WTC11 (cell line): ENCODE data around the gene ALK. TPM values are rescaled to one million over a fixed set of nuclear protein-coding genes. Genes with fewer than 3 reads are reported as not detected.

Source experiments
- ATAC-seq: fragments of 200-7000 bp; cut with Tn5 transposase; 2 replicates; pipeline ENCODE4 v1.10.0; 2021; ENCODE audit warnings: mild to moderate bottlenecking, moderate library complexity
- CTCF ChIA-PET: fragments of 300-600 bp; sonication (Branson Sonifier 250); formaldehyde crosslinking; loops from one replicate; lab custom pipeline; 2021; ENCODE audit warnings: antibody characterized with exemption; lab: Charles Lee
- POLR2A ChIA-PET: fragments of 350-600 bp; sonication (Branson Sonifier 250); formaldehyde crosslinking; loops from one replicate; lab custom pipeline; 2021; ENCODE audit warnings: antibody characterized with exemption; lab: Charles Lee
- DNase-seq: peaks from one replicate; pipeline ENCODE4 v3.0.0; 2021; ENCODE audit warnings: low spot score
- H3K27ac Mint-ChIP-seq: 2 replicates; pipeline ENCODE4 v1.8.0; 2021; ENCODE audit warnings: mixed read lengths
- H3K27me3 Mint-ChIP-seq: 2 replicates; pipeline ENCODE4 v1.8.0; 2021; ENCODE audit warnings: low read depth, mild to moderate bottlenecking, moderate library complexity, mixed read lengths
- H3K36me3 Mint-ChIP-seq: 2 replicates; pipeline ENCODE4 v1.8.0; 2021; ENCODE audit warnings: mixed read lengths
- H3K4me1 Mint-ChIP-seq: 2 replicates; pipeline ENCODE4 v1.8.0; 2022; ENCODE audit warnings: mixed read lengths
- H3K4me3 Mint-ChIP-seq: 2 replicates; pipeline ENCODE4 v1.8.0; 2021; ENCODE audit warnings: mild to moderate bottlenecking, moderate library complexity, mixed read lengths
- H3K9me3 Mint-ChIP-seq: 2 replicates; pipeline ENCODE4 v1.8.0; 2021; ENCODE audit warnings: mixed read lengths
- CREB1 ChIP-seq: sonication (generic); formaldehyde crosslinking; IDR thresholded peaks from 2 replicates; pipeline ENCODE4 v1.8.0; 2023; ENCODE audit warnings: mild to moderate bottlenecking, missing genetic modification reagents
- CREM ChIP-seq: sonication (generic); formaldehyde crosslinking; IDR thresholded peaks from 2 replicates; pipeline ENCODE4 v1.8.1; 2022; ENCODE audit warnings: mild to moderate bottlenecking, missing genetic modification reagents, moderate library complexity
- ELF4 ChIP-seq: sonication (generic); formaldehyde crosslinking; IDR thresholded peaks from 2 replicates; pipeline ENCODE4 v1.8.1; 2022; ENCODE audit warnings: low read depth, mild to moderate bottlenecking, moderate library complexity, missing genetic modification reagents
- EMX1 ChIP-seq: fragments of 250-450 bp; sonication (Bioruptor Pico); IDR thresholded peaks from 2 replicates; pipeline ENCODE4 v1.8.0; 2021; ENCODE audit warnings: mild to moderate bottlenecking
- FOXK1 ChIP-seq: sonication (generic); formaldehyde crosslinking; IDR thresholded peaks from 2 replicates; pipeline ENCODE4 v1.8.0; 2022; ENCODE audit warnings: mild to moderate bottlenecking, moderate library complexity, missing genetic modification reagents
- FOXP1 ChIP-seq: sonication (generic); formaldehyde crosslinking; IDR thresholded peaks from 2 replicates; pipeline ENCODE4 v1.8.0; 2022; ENCODE audit warnings: missing genetic modification reagents, mild to moderate bottlenecking, moderate library complexity, borderline replicate concordance
- GTF2I ChIP-seq: fragments of 250-450 bp; sonication (Bioruptor Pico); conservative IDR thresholded peaks from 2 replicates; pipeline ENCODE4 v1.4.0; 2021; ENCODE audit warnings: mild to moderate bottlenecking
- IRF2 ChIP-seq: sonication (generic); formaldehyde crosslinking; IDR thresholded peaks from 2 replicates; pipeline ENCODE4 v1.8.0; 2022; ENCODE audit warnings: low read depth, missing genetic modification reagents, borderline replicate concordance
- NFYB ChIP-seq: sonication (generic); formaldehyde crosslinking; conservative IDR thresholded peaks from 2 replicates; pipeline ENCODE4 v1.8.0; 2022; ENCODE audit warnings: low read depth, missing genetic modification reagents
- NR2C2 ChIP-seq: sonication (generic); formaldehyde crosslinking; IDR thresholded peaks from 2 replicates; pipeline ENCODE4 v1.8.0; 2022; ENCODE audit warnings: mild to moderate bottlenecking, missing genetic modification reagents
- NR3C1 ChIP-seq: sonication (generic); formaldehyde crosslinking; conservative IDR thresholded peaks from 2 replicates; pipeline ENCODE4 v1.8.1; 2023; ENCODE audit warnings: low read depth, mild to moderate bottlenecking, missing genetic modification reagents
- RELA ChIP-seq: sonication (generic); formaldehyde crosslinking; IDR thresholded peaks from 2 replicates; pipeline ENCODE4 v1.8.1; 2022; ENCODE audit warnings: missing genetic modification reagents, mild to moderate bottlenecking, borderline replicate concordance
- TCF7 ChIP-seq: sonication (generic); formaldehyde crosslinking; IDR thresholded peaks from 2 replicates; pipeline ENCODE4 v1.8.0; 2022; ENCODE audit warnings: mild to moderate bottlenecking, low read depth, missing genetic modification reagents, moderate library complexity
- TEAD1 ChIP-seq: sonication (generic); formaldehyde crosslinking; IDR thresholded peaks from 2 replicates; pipeline ENCODE4 v1.8.0; 2022; ENCODE audit warnings: mild to moderate bottlenecking, missing genetic modification reagents
- TEAD4 ChIP-seq: sonication (generic); formaldehyde crosslinking; IDR thresholded peaks from 2 replicates; pipeline ENCODE4 v1.8.0; 2022; ENCODE audit warnings: mild to moderate bottlenecking, missing genetic modification reagents
- TP53 ChIP-seq: sonication (generic); formaldehyde crosslinking; IDR thresholded peaks from 2 replicates; pipeline ENCODE4 v1.8.1; 2023; ENCODE audit warnings: mild to moderate bottlenecking, missing genetic modification reagents
- ZBTB21 ChIP-seq: sonication (generic); formaldehyde crosslinking; IDR thresholded peaks from 2 replicates; pipeline ENCODE4 v1.8.1; 2023; ENCODE audit warnings: mild to moderate bottlenecking, missing genetic modification reagents, borderline replicate concordance
- ZNF317 ChIP-seq: sonication (generic); formaldehyde crosslinking; IDR thresholded peaks from 2 replicates; pipeline ENCODE4 v1.8.1; 2023; ENCODE audit warnings: low read depth, mild to moderate bottlenecking, moderate library complexity, missing genetic modification reagents, borderline replicate concordance
- ZNF423 ChIP-seq: fragments of 250-450 bp; sonication (Bioruptor Pico); IDR thresholded peaks from 2 replicates; pipeline ENCODE4 v2.1.2; 2022; ENCODE audit warnings: mild to moderate bottlenecking, moderate library complexity
- total RNA-seq: library from RNA; stranded (reverse); gene quantifications from 3 replicates; pipeline ENCODE4 v1.2.3, GENCODE V29; 2021
- TF ChIP-seq, protein P1 (sequence below): fragments of 250-450 bp; sonication (Bioruptor Pico); IDR thresholded peaks from 2 replicates; pipeline ENCODE4 v1.8.0; 2021; ENCODE audit warnings: mild to moderate bottlenecking
- TF ChIP-seq, protein P2 (sequence below): sonication (generic); formaldehyde crosslinking; IDR thresholded peaks from 2 replicates; pipeline ENCODE4 v1.8.1; 2023; ENCODE audit warnings: mild to moderate bottlenecking, missing genetic modification reagents
- TF ChIP-seq, protein P3 (sequence below): sonication (generic); formaldehyde crosslinking; IDR thresholded peaks from 2 replicates; pipeline ENCODE4 v1.8.1; 2022; ENCODE audit warnings: low read depth, mild to moderate bottlenecking, moderate library complexity, missing genetic modification reagents, borderline replicate concordance
- TF ChIP-seq, protein P4 (sequence below): sonication (generic); formaldehyde crosslinking; IDR thresholded peaks from 2 replicates; pipeline ENCODE4 v1.8.0; 2023; ENCODE audit warnings: mild to moderate bottlenecking, missing genetic modification reagents
- TF ChIP-seq, protein P5 (sequence below): fragments of 250-450 bp; sonication (Bioruptor Pico); IDR thresholded peaks from 2 replicates; pipeline ENCODE4 v2.1.2; 2022; ENCODE audit warnings: mild to moderate bottlenecking, moderate library complexity
- TF ChIP-seq, protein P6 (sequence below): sonication (generic); formaldehyde crosslinking; IDR thresholded peaks from 2 replicates; pipeline ENCODE4 v1.8.0; 2022; ENCODE audit warnings: mild to moderate bottlenecking, missing genetic modification reagents
- TF ChIP-seq, protein P7 (sequence below): sonication (generic); formaldehyde crosslinking; IDR thresholded peaks from 2 replicates; pipeline ENCODE4 v1.8.0; 2022; ENCODE audit warnings: mild to moderate bottlenecking, missing genetic modification reagents
- TF ChIP-seq, protein P8 (sequence below): sonication (generic); formaldehyde crosslinking; IDR thresholded peaks from 2 replicates; pipeline ENCODE4 v1.8.1; 2022; ENCODE audit warnings: low read depth, missing genetic modification reagents, borderline replicate concordance
- TF ChIP-seq, protein P9 (sequence below): sonication (generic); formaldehyde crosslinking; IDR thresholded peaks from 2 replicates; pipeline ENCODE4 v1.8.1; 2023; ENCODE audit warnings: mild to moderate bottlenecking, missing genetic modification reagents, moderate library complexity
- TF ChIP-seq, protein P10 (sequence below): fragments of 250-450 bp; sonication (Bioruptor Pico); IDR thresholded peaks from 2 replicates; pipeline ENCODE4 v1.9.0; 2021; ENCODE audit warnings: moderate library complexity, mild to moderate bottlenecking, inconsistent platforms, borderline replicate concordance

Gene ALK
- total RNA-seq, 1 experiment from 2014 or later = not detected

DNA sequence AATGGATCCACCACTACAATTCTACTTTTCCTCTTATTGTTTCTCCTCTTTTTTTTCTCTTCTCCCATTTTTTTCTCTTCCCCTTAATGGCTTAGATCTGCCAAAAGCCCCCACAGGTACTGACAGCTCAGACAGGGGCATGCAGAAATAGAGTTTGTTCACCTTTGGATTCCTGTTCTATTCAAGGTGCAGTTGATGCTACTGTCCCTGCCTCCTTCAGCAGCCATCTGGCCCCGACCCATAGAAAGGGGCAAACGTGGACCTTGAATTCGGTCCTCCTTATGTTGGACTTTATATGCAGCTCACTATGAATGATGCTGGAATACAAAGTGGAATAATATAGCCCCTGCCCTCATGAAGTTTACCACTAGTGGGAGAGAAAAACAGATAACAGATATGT is 27.7 kb upstream of the ALK start:
- no peaks in the 10 kb centered on the region for H3K36me3 Mint-ChIP-seq

DNA sequence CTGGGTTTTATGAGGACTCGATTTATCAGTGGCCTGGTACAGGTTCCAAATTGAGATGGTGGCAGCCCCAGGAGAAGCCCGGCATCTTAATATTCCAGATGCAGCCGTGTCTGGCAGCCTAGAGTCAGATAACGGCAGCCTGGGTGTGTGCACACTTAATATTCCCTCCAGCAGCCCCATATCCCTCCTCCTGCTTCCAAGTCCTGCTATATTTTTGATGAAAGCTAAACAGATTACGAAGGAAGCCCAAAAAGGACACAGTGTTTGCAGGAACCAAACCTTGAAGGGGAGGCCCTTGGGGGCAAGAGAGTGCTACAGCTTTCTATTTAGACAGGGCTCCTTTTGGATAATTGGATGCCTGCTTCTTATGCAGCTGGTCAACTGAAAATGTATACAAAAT is 25.1 kb upstream of the ALK start:
- H3K9me3 Mint-ChIP-seq = peaks cover 11% of the 10 kb centered on the region
- H3K4me3 Mint-ChIP-seq = no peak overlapping the region
- POLR2A ChIA-PET = no interaction called here
- no peaks in the 10 kb centered on the region for H3K4me1 Mint-ChIP-seq
- H3K27me3 Mint-ChIP-seq = no peaks in the 10 kb centered on the region
- ATAC-seq = no peak
- DNase-seq = no peak
- CTCF ChIA-PET = no interaction called here
- no peaks in the 10 kb centered on the region for H3K36me3 Mint-ChIP-seq
- H3K27ac Mint-ChIP-seq = no peak overlapping the region
- TF ChIP-seq ZNF317 (CRISPR knock-in tag) (no peak), TCF7 (CRISPR knock-in tag) (no peak), ZBTB21 (CRISPR knock-in tag) (no peak), ELF4 (CRISPR knock-in tag) (no peak), CREB1 (no peak), NR3C1 (CRISPR knock-in tag) (no peak)
- TF ChIP-seq, protein P1, sequence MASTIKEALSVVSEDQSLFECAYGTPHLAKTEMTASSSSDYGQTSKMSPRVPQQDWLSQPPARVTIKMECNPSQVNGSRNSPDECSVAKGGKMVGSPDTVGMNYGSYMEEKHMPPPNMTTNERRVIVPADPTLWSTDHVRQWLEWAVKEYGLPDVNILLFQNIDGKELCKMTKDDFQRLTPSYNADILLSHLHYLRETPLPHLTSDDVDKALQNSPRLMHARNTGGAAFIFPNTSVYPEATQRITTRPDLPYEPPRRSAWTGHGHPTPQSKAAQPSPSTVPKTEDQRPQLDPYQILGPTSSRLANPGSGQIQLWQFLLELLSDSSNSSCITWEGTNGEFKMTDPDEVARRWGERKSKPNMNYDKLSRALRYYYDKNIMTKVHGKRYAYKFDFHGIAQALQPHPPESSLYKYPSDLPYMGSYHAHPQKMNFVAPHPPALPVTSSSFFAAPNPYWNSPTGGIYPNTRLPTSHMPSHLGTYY = no peak
- TF ChIP-seq, protein P2, sequence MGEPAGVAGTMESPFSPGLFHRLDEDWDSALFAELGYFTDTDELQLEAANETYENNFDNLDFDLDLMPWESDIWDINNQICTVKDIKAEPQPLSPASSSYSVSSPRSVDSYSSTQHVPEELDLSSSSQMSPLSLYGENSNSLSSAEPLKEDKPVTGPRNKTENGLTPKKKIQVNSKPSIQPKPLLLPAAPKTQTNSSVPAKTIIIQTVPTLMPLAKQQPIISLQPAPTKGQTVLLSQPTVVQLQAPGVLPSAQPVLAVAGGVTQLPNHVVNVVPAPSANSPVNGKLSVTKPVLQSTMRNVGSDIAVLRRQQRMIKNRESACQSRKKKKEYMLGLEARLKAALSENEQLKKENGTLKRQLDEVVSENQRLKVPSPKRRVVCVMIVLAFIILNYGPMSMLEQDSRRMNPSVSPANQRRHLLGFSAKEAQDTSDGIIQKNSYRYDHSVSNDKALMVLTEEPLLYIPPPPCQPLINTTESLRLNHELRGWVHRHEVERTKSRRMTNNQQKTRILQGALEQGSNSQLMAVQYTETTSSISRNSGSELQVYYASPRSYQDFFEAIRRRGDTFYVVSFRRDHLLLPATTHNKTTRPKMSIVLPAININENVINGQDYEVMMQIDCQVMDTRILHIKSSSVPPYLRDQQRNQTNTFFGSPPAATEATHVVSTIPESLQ (CRISPR knock-in tag) = no peak
- TF ChIP-seq, protein P3, sequence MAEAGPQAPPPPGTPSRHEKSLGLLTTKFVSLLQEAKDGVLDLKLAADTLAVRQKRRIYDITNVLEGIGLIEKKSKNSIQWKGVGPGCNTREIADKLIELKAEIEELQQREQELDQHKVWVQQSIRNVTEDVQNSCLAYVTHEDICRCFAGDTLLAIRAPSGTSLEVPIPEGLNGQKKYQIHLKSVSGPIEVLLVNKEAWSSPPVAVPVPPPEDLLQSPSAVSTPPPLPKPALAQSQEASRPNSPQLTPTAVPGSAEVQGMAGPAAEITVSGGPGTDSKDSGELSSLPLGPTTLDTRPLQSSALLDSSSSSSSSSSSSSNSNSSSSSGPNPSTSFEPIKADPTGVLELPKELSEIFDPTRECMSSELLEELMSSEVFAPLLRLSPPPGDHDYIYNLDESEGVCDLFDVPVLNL (CRISPR knock-in tag) = no peak
- TF ChIP-seq, protein P4, sequence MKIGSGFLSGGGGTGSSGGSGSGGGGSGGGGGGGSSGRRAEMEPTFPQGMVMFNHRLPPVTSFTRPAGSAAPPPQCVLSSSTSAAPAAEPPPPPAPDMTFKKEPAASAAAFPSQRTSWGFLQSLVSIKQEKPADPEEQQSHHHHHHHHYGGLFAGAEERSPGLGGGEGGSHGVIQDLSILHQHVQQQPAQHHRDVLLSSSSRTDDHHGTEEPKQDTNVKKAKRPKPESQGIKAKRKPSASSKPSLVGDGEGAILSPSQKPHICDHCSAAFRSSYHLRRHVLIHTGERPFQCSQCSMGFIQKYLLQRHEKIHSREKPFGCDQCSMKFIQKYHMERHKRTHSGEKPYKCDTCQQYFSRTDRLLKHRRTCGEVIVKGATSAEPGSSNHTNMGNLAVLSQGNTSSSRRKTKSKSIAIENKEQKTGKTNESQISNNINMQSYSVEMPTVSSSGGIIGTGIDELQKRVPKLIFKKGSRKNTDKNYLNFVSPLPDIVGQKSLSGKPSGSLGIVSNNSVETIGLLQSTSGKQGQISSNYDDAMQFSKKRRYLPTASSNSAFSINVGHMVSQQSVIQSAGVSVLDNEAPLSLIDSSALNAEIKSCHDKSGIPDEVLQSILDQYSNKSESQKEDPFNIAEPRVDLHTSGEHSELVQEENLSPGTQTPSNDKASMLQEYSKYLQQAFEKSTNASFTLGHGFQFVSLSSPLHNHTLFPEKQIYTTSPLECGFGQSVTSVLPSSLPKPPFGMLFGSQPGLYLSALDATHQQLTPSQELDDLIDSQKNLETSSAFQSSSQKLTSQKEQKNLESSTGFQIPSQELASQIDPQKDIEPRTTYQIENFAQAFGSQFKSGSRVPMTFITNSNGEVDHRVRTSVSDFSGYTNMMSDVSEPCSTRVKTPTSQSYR = no peak
- TF ChIP-seq, protein P5, sequence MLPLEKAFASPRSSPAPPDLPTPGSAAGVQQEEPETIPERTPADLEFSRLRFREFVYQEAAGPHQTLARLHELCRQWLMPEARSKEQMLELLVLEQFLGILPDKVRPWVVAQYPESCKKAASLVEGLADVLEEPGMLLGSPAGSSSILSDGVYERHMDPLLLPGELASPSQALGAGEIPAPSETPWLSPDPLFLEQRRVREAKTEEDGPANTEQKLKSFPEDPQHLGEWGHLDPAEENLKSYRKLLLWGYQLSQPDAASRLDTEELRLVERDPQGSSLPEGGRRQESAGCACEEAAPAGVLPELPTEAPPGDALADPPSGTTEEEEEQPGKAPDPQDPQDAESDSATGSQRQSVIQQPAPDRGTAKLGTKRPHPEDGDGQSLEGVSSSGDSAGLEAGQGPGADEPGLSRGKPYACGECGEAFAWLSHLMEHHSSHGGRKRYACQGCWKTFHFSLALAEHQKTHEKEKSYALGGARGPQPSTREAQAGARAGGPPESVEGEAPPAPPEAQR (CRISPR knock-in tag) = no peak

More for the DNA sequence above, 27.7 kb upstream of the ALK start:
- DNase-seq (no peak), ATAC-seq (no peak)
- peaks cover 18% of the 10 kb centered on the region for H3K4me1 Mint-ChIP-seq
- H3K9me3 Mint-ChIP-seq = no peaks in the 10 kb centered on the region
- no peak overlapping the region for H3K27ac Mint-ChIP-seq
- no peak overlapping the region for H3K4me3 Mint-ChIP-seq
- no peaks in the 10 kb centered on the region for H3K27me3 Mint-ChIP-seq
- TF ChIP-seq IRF2 (CRISPR knock-in tag) (no peak), FOXK1 (CRISPR knock-in tag) (no peak), ZNF423 (CRISPR knock-in tag) (no peak), TP53 (CRISPR knock-in tag) (no peak), FOXP1 (CRISPR knock-in tag) (no peak), TEAD1 (no peak), EMX1 (CRISPR knock-in tag) (no peak), NR2C2 (CRISPR knock-in tag) (no peak), NFYB (CRISPR knock-in tag) (no peak), CREM (no peak), GTF2I (CRISPR knock-in tag) (no peak), TEAD4 (no peak), RELA (no peak)
- TF ChIP-seq, protein P6, sequence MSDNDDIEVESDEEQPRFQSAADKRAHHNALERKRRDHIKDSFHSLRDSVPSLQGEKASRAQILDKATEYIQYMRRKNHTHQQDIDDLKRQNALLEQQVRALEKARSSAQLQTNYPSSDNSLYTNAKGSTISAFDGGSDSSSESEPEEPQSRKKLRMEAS = no peak
- TF ChIP-seq, protein P7, sequence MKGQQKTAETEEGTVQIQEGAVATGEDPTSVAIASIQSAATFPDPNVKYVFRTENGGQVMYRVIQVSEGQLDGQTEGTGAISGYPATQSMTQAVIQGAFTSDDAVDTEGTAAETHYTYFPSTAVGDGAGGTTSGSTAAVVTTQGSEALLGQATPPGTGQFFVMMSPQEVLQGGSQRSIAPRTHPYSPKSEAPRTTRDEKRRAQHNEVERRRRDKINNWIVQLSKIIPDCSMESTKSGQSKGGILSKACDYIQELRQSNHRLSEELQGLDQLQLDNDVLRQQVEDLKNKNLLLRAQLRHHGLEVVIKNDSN (CRISPR knock-in tag) = no peak
- TF ChIP-seq, protein P8, sequence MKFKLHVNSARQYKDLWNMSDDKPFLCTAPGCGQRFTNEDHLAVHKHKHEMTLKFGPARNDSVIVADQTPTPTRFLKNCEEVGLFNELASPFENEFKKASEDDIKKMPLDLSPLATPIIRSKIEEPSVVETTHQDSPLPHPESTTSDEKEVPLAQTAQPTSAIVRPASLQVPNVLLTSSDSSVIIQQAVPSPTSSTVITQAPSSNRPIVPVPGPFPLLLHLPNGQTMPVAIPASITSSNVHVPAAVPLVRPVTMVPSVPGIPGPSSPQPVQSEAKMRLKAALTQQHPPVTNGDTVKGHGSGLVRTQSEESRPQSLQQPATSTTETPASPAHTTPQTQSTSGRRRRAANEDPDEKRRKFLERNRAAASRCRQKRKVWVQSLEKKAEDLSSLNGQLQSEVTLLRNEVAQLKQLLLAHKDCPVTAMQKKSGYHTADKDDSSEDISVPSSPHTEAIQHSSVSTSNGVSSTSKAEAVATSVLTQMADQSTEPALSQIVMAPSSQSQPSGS (CRISPR knock-in tag) = no peak
- TF ChIP-seq, protein P9, sequence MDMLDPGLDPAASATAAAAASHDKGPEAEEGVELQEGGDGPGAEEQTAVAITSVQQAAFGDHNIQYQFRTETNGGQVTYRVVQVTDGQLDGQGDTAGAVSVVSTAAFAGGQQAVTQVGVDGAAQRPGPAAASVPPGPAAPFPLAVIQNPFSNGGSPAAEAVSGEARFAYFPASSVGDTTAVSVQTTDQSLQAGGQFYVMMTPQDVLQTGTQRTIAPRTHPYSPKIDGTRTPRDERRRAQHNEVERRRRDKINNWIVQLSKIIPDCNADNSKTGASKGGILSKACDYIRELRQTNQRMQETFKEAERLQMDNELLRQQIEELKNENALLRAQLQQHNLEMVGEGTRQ (CRISPR knock-in tag) = no peak
- TF ChIP-seq, protein P10, sequence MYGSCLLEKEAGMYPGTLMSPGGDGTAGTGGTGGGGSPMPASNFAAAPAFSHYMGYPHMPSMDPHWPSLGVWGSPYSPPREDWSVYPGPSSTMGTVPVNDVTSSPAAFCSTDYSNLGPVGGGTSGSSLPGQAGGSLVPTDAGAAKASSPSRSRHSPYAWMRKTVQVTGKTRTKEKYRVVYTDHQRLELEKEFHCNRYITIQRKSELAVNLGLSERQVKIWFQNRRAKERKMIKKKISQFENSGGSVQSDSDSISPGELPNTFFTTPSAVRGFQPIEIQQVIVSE (CRISPR knock-in tag) = no peak
- CTCF ChIA-PET = no interaction called here
- POLR2A ChIA-PET = no interaction called here
